Lower leg skin (tissue), 3 donors: ENCODE data around the gene PDE4A.
"Not testable (repeated sequence)": the region's sequence is repeated elsewhere in the genome, so short reads cannot be mapped to it uniquely, and the experiment has no call there.

Experiments
- POLR2A ChIP-seq, 2 donors: fragments of 450-650 bp; IDR thresholded peaks; one replicate each; pipeline ENCODE4 v1.6.1; 2016 to 2017; ENCODE audit warnings: antibody characterized with exemption in 2 of 2, mild to moderate bottlenecking in 1 of 2, moderate library complexity in 1 of 2
- TF ChIP-seq, protein P1 (sequence below), 3 donors: fragments of 450-650 bp; IDR thresholded peaks; one replicate each; pipeline ENCODE4 v1.5.1; 2016; ENCODE audit warnings: antibody characterized with exemption in 3 of 3, mild to moderate bottlenecking in 3 of 3, moderate library complexity in 2 of 3

DNA sequence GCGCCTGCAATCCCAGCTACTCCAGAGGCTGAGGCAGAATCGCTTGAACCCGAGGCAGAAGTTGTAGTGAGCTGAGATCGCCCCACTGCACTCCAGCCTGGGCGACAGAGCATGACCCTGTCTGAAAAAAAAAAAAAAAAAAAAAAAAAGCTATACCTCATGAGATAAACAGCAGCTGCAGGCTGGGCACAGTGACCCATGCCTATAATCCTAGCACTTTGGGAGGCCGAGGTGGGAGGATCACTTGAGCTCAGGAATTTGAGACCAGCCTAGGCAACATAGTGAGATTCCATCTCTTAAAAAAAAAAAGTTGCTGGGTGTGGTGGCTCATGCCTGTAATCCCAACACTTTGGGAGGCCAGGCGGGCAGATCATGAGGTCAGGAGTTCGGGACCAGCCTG is 21.0 kb upstream of the PDE4A start:
- TF ChIP-seq, protein P1, sequence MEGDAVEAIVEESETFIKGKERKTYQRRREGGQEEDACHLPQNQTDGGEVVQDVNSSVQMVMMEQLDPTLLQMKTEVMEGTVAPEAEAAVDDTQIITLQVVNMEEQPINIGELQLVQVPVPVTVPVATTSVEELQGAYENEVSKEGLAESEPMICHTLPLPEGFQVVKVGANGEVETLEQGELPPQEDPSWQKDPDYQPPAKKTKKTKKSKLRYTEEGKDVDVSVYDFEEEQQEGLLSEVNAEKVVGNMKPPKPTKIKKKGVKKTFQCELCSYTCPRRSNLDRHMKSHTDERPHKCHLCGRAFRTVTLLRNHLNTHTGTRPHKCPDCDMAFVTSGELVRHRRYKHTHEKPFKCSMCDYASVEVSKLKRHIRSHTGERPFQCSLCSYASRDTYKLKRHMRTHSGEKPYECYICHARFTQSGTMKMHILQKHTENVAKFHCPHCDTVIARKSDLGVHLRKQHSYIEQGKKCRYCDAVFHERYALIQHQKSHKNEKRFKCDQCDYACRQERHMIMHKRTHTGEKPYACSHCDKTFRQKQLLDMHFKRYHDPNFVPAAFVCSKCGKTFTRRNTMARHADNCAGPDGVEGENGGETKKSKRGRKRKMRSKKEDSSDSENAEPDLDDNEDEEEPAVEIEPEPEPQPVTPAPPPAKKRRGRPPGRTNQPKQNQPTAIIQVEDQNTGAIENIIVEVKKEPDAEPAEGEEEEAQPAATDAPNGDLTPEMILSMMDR (IDR thresholded peaks at IDR 0.05): not testable (repeated sequence)
- not testable (repeated sequence) for TF ChIP-seq POLR2A (IDR thresholded peaks at IDR 0.05)
